ENCODE measurements around the gene NGFR. TPM values are rescaled to one million over a fixed set of nuclear protein-coding genes. Genes with fewer than 3 reads are reported as not detected.

The NGFR gene
- total RNA-seq, 1 donor from 2014 or later, result 131 TPM

- H3K4me1 Mint-ChIP-seq (ENCODE audit: low read depth, unreplicated experiment), result peaks cover 4% of the 10 kb centered on the region
- H3K27me3 Mint-ChIP-seq (ENCODE audit: unreplicated experiment), result peaks cover 11% of the 10 kb centered on the region
- H3K9me3 Mint-ChIP-seq (ENCODE audit: unreplicated experiment), result peaks cover 10% of the 10 kb centered on the region
- H3K36me3 Mint-ChIP-seq (ENCODE audit: unreplicated experiment), result peaks cover 4% of the 10 kb centered on the region
- no peak for DNase-seq
- H3K27ac Mint-ChIP-seq (ENCODE audit: unreplicated experiment), result no peak overlapping the region
- H3K4me3 Mint-ChIP-seq (ENCODE audit: unreplicated experiment), result no peak overlapping the region
- TF ChIP-seq CTCF (IDR thresholded peaks at IDR 0.05; ENCODE audit: partially characterized antibody, unreplicated experiment), result no peak
These were observed 38.7 kb upstream of the NGFR start for GRCh38 chr17:49456183-49456965.

- Mint-ChIP-seq H3K9me3 (ENCODE audit: unreplicated experiment) (peaks cover 10% of the 10 kb centered on the region), H3K27ac (ENCODE audit: unreplicated experiment) (no peak overlapping the region), H3K4me1 (ENCODE audit: low read depth, unreplicated experiment) (peaks cover 2% of the 10 kb centered on the region), H3K4me3 (ENCODE audit: unreplicated experiment) (no peak overlapping the region), H3K27me3 (ENCODE audit: unreplicated experiment) (peaks cover 8% of the 10 kb centered on the region), H3K36me3 (ENCODE audit: unreplicated experiment) (peaks cover 4% of the 10 kb centered on the region)
- TF ChIP-seq CTCF (IDR thresholded peaks at IDR 0.05; ENCODE audit: partially characterized antibody, unreplicated experiment), result no peak
- no peak for DNase-seq
These were observed 37.2 kb upstream of the NGFR start for GRCh38 chr17:49457564-49458535.

- TF ChIP-seq CTCF (IDR thresholded peaks at IDR 0.05; ENCODE audit: partially characterized antibody, unreplicated experiment), result no peak
- no peak for DNase-seq
- Mint-ChIP-seq H3K36me3 (ENCODE audit: unreplicated experiment) (peaks cover 4% of the 10 kb centered on the region), H3K27me3 (ENCODE audit: unreplicated experiment) (peaks cover 5% of the 10 kb centered on the region), H3K27ac (ENCODE audit: unreplicated experiment) (no peak overlapping the region), H3K4me3 (ENCODE audit: unreplicated experiment) (no peak overlapping the region), H3K4me1 (ENCODE audit: low read depth, unreplicated experiment) (peaks cover 2% of the 10 kb centered on the region), H3K9me3 (ENCODE audit: unreplicated experiment) (peaks cover 11% of the 10 kb centered on the region)
These were observed 35.6 kb upstream of the NGFR start for GRCh38 chr17:49459401-49459984.

- no peak for DNase-seq
- peaks cover 9% of the 10 kb centered on the region for H3K9me3 Mint-ChIP-seq (ENCODE audit: unreplicated experiment)
- no peak overlapping the region for H3K4me3 Mint-ChIP-seq (ENCODE audit: unreplicated experiment)
These were observed 34.7 kb upstream of the NGFR start for GRCh38 chr17:49460401-49460800.

More at GRCh38 chr17:49460401-49460800, 34.7 kb upstream of the NGFR start:
- Mint-ChIP-seq H3K27me3 (ENCODE audit: unreplicated experiment) (peaks cover 5% of the 10 kb centered on the region), H3K27ac (ENCODE audit: unreplicated experiment) (no peak overlapping the region), H3K4me1 (ENCODE audit: low read depth, unreplicated experiment) (peaks cover 2% of the 10 kb centered on the region), H3K36me3 (ENCODE audit: unreplicated experiment) (peaks cover 4% of the 10 kb centered on the region)
- no peak for TF ChIP-seq CTCF (IDR thresholded peaks at IDR 0.05; ENCODE audit: partially characterized antibody, unreplicated experiment)
